Measurements from ENCODE around the gene TOP2A. TPM values are rescaled to one million over a fixed set of nuclear protein-coding genes. Genes with fewer than 3 reads are reported as not detected.

TOP2A gene
- total RNA-seq, 1 experiment from 2014 or later = 230 TPM

DNA sequence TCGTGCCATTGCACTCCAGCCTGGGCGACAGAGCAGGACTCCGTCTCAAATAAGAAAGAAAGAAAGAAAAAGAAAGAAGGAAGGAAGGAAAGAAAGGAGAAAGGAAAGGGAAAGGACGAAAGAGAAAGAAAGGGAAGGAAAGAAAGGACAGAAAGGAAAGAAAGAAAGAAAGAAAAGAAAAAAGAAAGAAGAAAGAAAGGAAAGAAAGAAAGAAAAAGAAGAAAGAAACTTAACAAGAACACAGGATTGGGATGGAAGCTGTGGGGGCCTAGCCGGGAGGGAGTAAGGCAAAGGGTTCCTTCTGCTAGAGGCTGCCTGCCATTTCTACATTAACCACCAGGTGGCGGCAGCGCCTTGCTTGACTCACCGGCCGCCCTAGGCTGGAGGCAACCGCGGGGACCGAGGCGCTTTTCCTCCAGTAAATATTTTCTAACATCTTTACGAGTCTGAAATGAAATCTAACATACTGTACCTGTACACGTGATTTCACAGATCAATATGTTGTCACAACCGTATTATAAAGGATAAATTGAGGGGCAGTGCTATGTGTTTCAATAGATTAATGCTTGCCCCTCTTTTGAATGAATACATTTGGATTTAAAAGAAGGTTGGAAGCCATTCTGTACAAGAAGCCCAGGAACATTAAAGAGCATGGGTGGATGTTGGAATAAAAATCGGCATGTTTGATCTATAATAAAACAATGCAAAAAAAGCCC is 59.2 kb downstream of the TOP2A start:
- Histone ChIP-seq H3K27me3 (ENCODE audit: insufficient read depth, low read length) (peaks cover 4% of the 10 kb centered on the region; the same call in 1 of the 2 replicates), H3K4ac (ENCODE audit: low read depth, low read length) (no peak overlapping the region), H3K4me2 (ENCODE audit: insufficient read depth, insufficient read length, low read length) (no peak overlapping the region), H3K14ac (ENCODE audit: insufficient read depth, low read length) (no peak overlapping the region), H3K27ac (ENCODE audit: insufficient read length, low read depth, low read length) (no peak overlapping the region), H2BK5ac (ENCODE audit: insufficient read length, low read length) (no peak overlapping the region), H4K91ac (ENCODE audit: insufficient read length, low read depth, low read length) (no peak overlapping the region), H3K79me1 (ENCODE audit: insufficient read depth, low read depth, low read length, poor library complexity, severe bottlenecking) (no peaks in the 10 kb centered on the region), H3K56ac (ENCODE audit: insufficient read length, low read depth, low read length) (no peak overlapping the region), H4K20me1 (ENCODE audit: control insufficient read depth, insufficient read depth, insufficient read length) (no peaks in the 10 kb centered on the region), H2BK20ac (ENCODE audit: low read depth, low read length, poor library complexity, severe bottlenecking) (no peak overlapping the region), H3K79me2 (ENCODE audit: insufficient read depth, low read length) (no peaks in the 10 kb centered on the region), H3K4me1 (ENCODE audit: insufficient read depth, low read length) (no peaks in the 10 kb centered on the region), H2BK12ac (ENCODE audit: insufficient read length, low read depth, low read length) (no peak overlapping the region), H4K5ac (ENCODE audit: insufficient read length, low read depth, low read length) (no peak overlapping the region), H2AK5ac (ENCODE audit: insufficient read length, low read length) (no peak overlapping the region), H2BK120ac (ENCODE audit: low read depth, low read length, poor library complexity, severe bottlenecking) (no peak overlapping the region), H3T11ph (ENCODE audit: low read length) (no peak overlapping the region), H3K23me2 (ENCODE audit: insufficient read length, low read depth, low read length, poor library complexity, severe bottlenecking) (peaks cover 4% of the 10 kb centered on the region), H2AFZ (ENCODE audit: low read length) (no peak overlapping the region), H3K9ac (ENCODE audit: extremely low read depth, insufficient read length, low read length) (no peak overlapping the region), H3K18ac (ENCODE audit: insufficient read length, low read depth, low read length) (no peak overlapping the region), H3K23ac (ENCODE audit: insufficient read length, low read depth, low read length) (no peak overlapping the region), H2BK15ac (ENCODE audit: low read depth, low read length) (no peak overlapping the region), H4K8ac (replicated peaks; ENCODE audit: insufficient read length, low read depth, low read length) (no peak overlapping the region), H3K9me3 (ENCODE audit: control insufficient read depth, low read depth, low read length) (no peaks in the 10 kb centered on the region)
- peaks cover 31 to 39% of the 10 kb centered on the region in 2 experiments for H3K4me1 Mint-ChIP-seq
- H3K27ac Mint-ChIP-seq = no peak overlapping the region
- H3K4me3 Mint-ChIP-seq = peak overlapping the region in 1 of 2 experiments; percentile 48; a peak in 2 of 5 replicates
- H3K36me3 Mint-ChIP-seq (ENCODE audit: insufficient read depth in 1 of 3, low read depth in 3 of 3) = peaks cover 3 to 9% (median 5%) of the 10 kb centered on the region in 3 experiments; a peak in 6 of 7 replicates
- peaks cover 26% of the 10 kb centered on the region for H3K27me3 Mint-ChIP-seq (ENCODE audit: low read depth)
- TF ChIP-seq, protein P1, sequence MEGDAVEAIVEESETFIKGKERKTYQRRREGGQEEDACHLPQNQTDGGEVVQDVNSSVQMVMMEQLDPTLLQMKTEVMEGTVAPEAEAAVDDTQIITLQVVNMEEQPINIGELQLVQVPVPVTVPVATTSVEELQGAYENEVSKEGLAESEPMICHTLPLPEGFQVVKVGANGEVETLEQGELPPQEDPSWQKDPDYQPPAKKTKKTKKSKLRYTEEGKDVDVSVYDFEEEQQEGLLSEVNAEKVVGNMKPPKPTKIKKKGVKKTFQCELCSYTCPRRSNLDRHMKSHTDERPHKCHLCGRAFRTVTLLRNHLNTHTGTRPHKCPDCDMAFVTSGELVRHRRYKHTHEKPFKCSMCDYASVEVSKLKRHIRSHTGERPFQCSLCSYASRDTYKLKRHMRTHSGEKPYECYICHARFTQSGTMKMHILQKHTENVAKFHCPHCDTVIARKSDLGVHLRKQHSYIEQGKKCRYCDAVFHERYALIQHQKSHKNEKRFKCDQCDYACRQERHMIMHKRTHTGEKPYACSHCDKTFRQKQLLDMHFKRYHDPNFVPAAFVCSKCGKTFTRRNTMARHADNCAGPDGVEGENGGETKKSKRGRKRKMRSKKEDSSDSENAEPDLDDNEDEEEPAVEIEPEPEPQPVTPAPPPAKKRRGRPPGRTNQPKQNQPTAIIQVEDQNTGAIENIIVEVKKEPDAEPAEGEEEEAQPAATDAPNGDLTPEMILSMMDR (conservative IDR thresholded peaks at IDR 0.05) = peak; percentile 99
- no CpG with 5 or more reads among the region's 17 CpGs for WGBS (ENCODE audit: extremely low coverage, insufficient read length, low lambda C conversion rate)
- peak; percentile 91 for DNase-seq
- no peaks in the 10 kb centered on the region for H3K9me3 Mint-ChIP-seq
